Measurements from ENCODE around the gene BCL2L11.

BCL2L11 gene

GRCh38 chr2:111201214-111201613 is 80.5 kb downstream of the BCL2L11 start:
- Histone ChIP-seq H3K4me1 (no peaks in the 10 kb centered on the region), H3K36me3 (no peaks in the 10 kb centered on the region), H3K4me3 (ENCODE audit: low read depth, low read length) (no peak overlapping the region), H3K27me3 (no peaks in the 10 kb centered on the region), H3K9me3 (no peaks in the 10 kb centered on the region)
- no peak for DNase-seq
- TF ChIP-seq CTCF (IDR thresholded peaks at IDR 0.05; ENCODE audit: low read depth, low read length), result no peak

- H3K36me3 ChIP-seq, result no peaks in the 10 kb centered on the region
- no peaks in the 10 kb centered on the region for H3K4me1 ChIP-seq
- TF ChIP-seq CTCF (IDR thresholded peaks at IDR 0.05; ENCODE audit: low read depth, low read length), result no peak
- H3K9me3 ChIP-seq, result no peaks in the 10 kb centered on the region
- no peak for DNase-seq
- H3K27me3 ChIP-seq, result no peaks in the 10 kb centered on the region
- no peak overlapping the region for H3K4me3 ChIP-seq (ENCODE audit: low read depth, low read length)
Measured at GRCh38 chr2:111202266-111203040, 81.7 kb downstream of the BCL2L11 start.

GRCh38 chr2:111204706-111205105 is 84.0 kb downstream of the BCL2L11 start:
- Histone ChIP-seq H3K9me3 (no peaks in the 10 kb centered on the region), H3K27me3 (no peaks in the 10 kb centered on the region), H3K36me3 (no peaks in the 10 kb centered on the region), H3K4me3 (ENCODE audit: low read depth, low read length) (no peak overlapping the region), H3K4me1 (no peaks in the 10 kb centered on the region)
- no peak for TF ChIP-seq CTCF (IDR thresholded peaks at IDR 0.05; ENCODE audit: low read depth, low read length)
- DNase-seq, result no peak

GRCh38 chr2:111205774-111206173 is 85.1 kb downstream of the BCL2L11 start:
- H3K4me1 ChIP-seq, result no peaks in the 10 kb centered on the region
- TF ChIP-seq CTCF (IDR thresholded peaks at IDR 0.05; ENCODE audit: low read depth, low read length), result no peak

GRCh38 chr2:111207851-111208250 is 87.1 kb downstream of the BCL2L11 start:
- Histone ChIP-seq H3K9me3 (no peaks in the 10 kb centered on the region), H3K4me1 (no peaks in the 10 kb centered on the region), H3K4me3 (ENCODE audit: low read depth, low read length) (no peak overlapping the region), H3K27me3 (no peaks in the 10 kb centered on the region), H3K36me3 (no peaks in the 10 kb centered on the region)
- DNase-seq, result no peak
- no peak for TF ChIP-seq CTCF (IDR thresholded peaks at IDR 0.05; ENCODE audit: low read depth, low read length)

More at GRCh38 chr2:111205774-111206173, 85.1 kb downstream of the BCL2L11 start:
- Histone ChIP-seq H3K36me3 (no peaks in the 10 kb centered on the region), H3K27me3 (no peaks in the 10 kb centered on the region), H3K4me3 (ENCODE audit: low read depth, low read length) (no peak overlapping the region), H3K9me3 (no peaks in the 10 kb centered on the region)
- DNase-seq, result no peak

- no peak for DNase-seq
- Histone ChIP-seq H3K4me1 (no peaks in the 10 kb centered on the region), H3K4me3 (ENCODE audit: low read depth, low read length) (no peak overlapping the region), H3K9me3 (no peaks in the 10 kb centered on the region), H3K27me3 (no peaks in the 10 kb centered on the region), H3K36me3 (no peaks in the 10 kb centered on the region)
- TF ChIP-seq CTCF (IDR thresholded peaks at IDR 0.05; ENCODE audit: low read depth, low read length), result no peak
Measured at GRCh38 chr2:111208639-111209038, 87.9 kb downstream of the BCL2L11 start.
